ENCODE results near the gene RBMS1. TPM values are rescaled to one million over a fixed set of nuclear protein-coding genes. Genes with fewer than 3 reads are reported as not detected.
A peak's percentile ranks its signal among the peaks of the same experiment; 100 is the strongest.

The RBMS1 gene
- polyA plus RNA-seq, 1 donor (not counting 4 experiments of a cell fraction or from before 2014, with no cell fraction given): 89.1 TPM

- no peaks in the 10 kb centered on the region for H3K27me3 ChIP-seq (ENCODE audit: control insufficient read depth, extremely low read depth, insufficient read depth, low read length)
- peaks cover 71% of the 10 kb centered on the region for H3K4me1 ChIP-seq (ENCODE audit: control insufficient read depth, extremely low read depth, insufficient read depth, low read length)
- H3K27ac ChIP-seq (ENCODE audit: control insufficient read depth, insufficient read depth, low read length): peak overlapping the region; percentile 88
- TF ChIP-seq EZH2 (IDR thresholded peaks at IDR 0.05; ENCODE audit: low read length) (no peak), CTCF (optimal IDR thresholded peaks at IDR 0.05 in 1 of 3, IDR thresholded peaks at IDR 0.05 in 1 of 3, conservative IDR thresholded peaks at IDR 0.05 in 1 of 3; ENCODE audit: extremely low read depth in 1 of 3, insufficient read depth in 2 of 3, low read length in 3 of 3) (peak in 1 of 3 experiments; percentile 18)
- peaks cover 4% of the 10 kb centered on the region for H4K20me1 ChIP-seq (ENCODE audit: control insufficient read depth, extremely low read depth, insufficient read depth, low read length)
- H3K9me1 ChIP-seq (ENCODE audit: control insufficient read depth, extremely low read depth, insufficient read depth, low read length): no peaks in the 10 kb centered on the region
- H3K4me2 ChIP-seq (ENCODE audit: control insufficient read depth, extremely low read depth, insufficient read depth, low read depth, low read length): peak overlapping the region; percentile 100
- H3K36me3 ChIP-seq (ENCODE audit: control insufficient read depth in 2 of 2, extremely low read depth in 1 of 2, insufficient read depth in 2 of 2, low read length in 2 of 2): peaks cover 0 to 3% of the 10 kb centered on the region in 2 experiments
- no peak overlapping the region for H2AFZ ChIP-seq (ENCODE audit: control insufficient read depth, low read length)
- DNase-seq (ENCODE audit: low read depth, low spot score) (no peak), FAIRE-seq (peak; percentile 72)
- dilution Hi-C loops (cut with MboI; ENCODE audit: extremely low pct_ligation_motif_present, low sequenced_read_pairs): no loop called here
- H3K79me2 ChIP-seq (ENCODE audit: control insufficient read depth, insufficient read depth, low read length): peaks cover 82% of the 10 kb centered on the region
- H3K9me3 ChIP-seq (ENCODE audit: control insufficient read depth, low read depth, low read length): no peaks in the 10 kb centered on the region
- peak overlapping the region; percentile 80 to 85 (median 81) for H3K4me3 ChIP-seq (ENCODE audit: control insufficient read depth in 2 of 3, extremely low read depth in 1 of 3, insufficient read depth in 2 of 3, low read depth in 1 of 3, low read length in 3 of 3)
- H3K9ac ChIP-seq (ENCODE audit: control insufficient read depth, extremely low read depth, insufficient read depth, low read length): peak overlapping the region; percentile 89
These were observed 86.8 kb downstream of the RBMS1 start for GRCh38 chr2:160406591-160407392.

GRCh38 chr2:160405077-160405867 lies 88.3 kb downstream of the RBMS1 start:
- peak overlapping the region; percentile 88 for H3K27ac ChIP-seq (ENCODE audit: control insufficient read depth, insufficient read depth, low read length)
- no peaks in the 10 kb centered on the region for H3K9me3 ChIP-seq (ENCODE audit: control insufficient read depth, low read depth, low read length)
- H3K27me3 ChIP-seq (ENCODE audit: control insufficient read depth, extremely low read depth, insufficient read depth, low read length): no peaks in the 10 kb centered on the region
- peaks cover 56% of the 10 kb centered on the region for H3K4me1 ChIP-seq (ENCODE audit: control insufficient read depth, extremely low read depth, insufficient read depth, low read length)
- H3K4me2 ChIP-seq (ENCODE audit: control insufficient read depth, extremely low read depth, insufficient read depth, low read depth, low read length): peak overlapping the region; percentile 100
- dilution Hi-C loops (cut with MboI; ENCODE audit: extremely low pct_ligation_motif_present, low sequenced_read_pairs): no loop called here
- TF ChIP-seq EZH2 (IDR thresholded peaks at IDR 0.05; ENCODE audit: low read length) (no peak), CTCF (optimal IDR thresholded peaks at IDR 0.05 in 1 of 3, IDR thresholded peaks at IDR 0.05 in 1 of 3, conservative IDR thresholded peaks at IDR 0.05 in 1 of 3; ENCODE audit: extremely low read depth in 1 of 3, insufficient read depth in 2 of 3, low read length in 3 of 3) (no peak)
- H2AFZ ChIP-seq (ENCODE audit: control insufficient read depth, low read length): no peak overlapping the region
- FAIRE-seq: peak; percentile 63
- peaks cover 89% of the 10 kb centered on the region for H3K79me2 ChIP-seq (ENCODE audit: control insufficient read depth, insufficient read depth, low read length)
- H3K9ac ChIP-seq (ENCODE audit: control insufficient read depth, extremely low read depth, insufficient read depth, low read length): peak overlapping the region; percentile 89
- H3K4me3 ChIP-seq (ENCODE audit: control insufficient read depth in 2 of 3, extremely low read depth in 1 of 3, insufficient read depth in 2 of 3, low read depth in 1 of 3, low read length in 3 of 3): peak overlapping the region; percentile 80 to 85 (median 81)
- no peaks in the 10 kb centered on the region for H3K9me1 ChIP-seq (ENCODE audit: control insufficient read depth, extremely low read depth, insufficient read depth, low read length)
- H3K36me3 ChIP-seq (ENCODE audit: control insufficient read depth in 2 of 2, extremely low read depth in 1 of 2, insufficient read depth in 2 of 2, low read length in 2 of 2): peaks cover 0 to 3% of the 10 kb centered on the region in 2 experiments
- H4K20me1 ChIP-seq (ENCODE audit: control insufficient read depth, extremely low read depth, insufficient read depth, low read length): peaks cover 4% of the 10 kb centered on the region
- no peak for DNase-seq (ENCODE audit: low read depth, low spot score)

Measured in keratinocyte (primary cell).